Neural cell (in vitro differentiated cells): ENCODE results near the gene NOTCH4. TPM values are rescaled to one million over a fixed set of nuclear protein-coding genes. Genes with fewer than 3 reads are reported as not detected.

ENCODE experiments used
- H2AFZ ChIP-seq: fragments of 200-600, 300-800 bp; sonication (generic), shearing (Covaris generic); 2 replicates; pipeline ENCODE4 v1.6.0; 2014; ENCODE audit warnings: low read depth, mild to moderate bottlenecking, antibody characterized with exemption, low read length, moderate library complexity
- H3F3A ChIP-seq: fragments of 200-600 bp; shearing (Covaris generic); 2 replicates; pipeline ENCODE4 v1.6.1; 2016; ENCODE audit warnings: mild to moderate bottlenecking, moderate library complexity, mixed read lengths, antibody characterized with exemption, low read length; ENCODE audit not compliant: insufficient read depth, poor library complexity, severe bottlenecking
- H3K27ac ChIP-seq: fragments of 200-600, 300-800 bp; sonication (generic), shearing (Covaris generic); 2 replicates; pipeline ENCODE4 v1.5.1; 2014; ENCODE audit warnings: mild to moderate bottlenecking, low read length, moderate library complexity
- H3K27me3 ChIP-seq: fragments of 300-800, 200-600 bp; sonication (generic), shearing (Covaris generic); 2 replicates; pipeline ENCODE4 v1.6.0; 2014; ENCODE audit warnings: mild to moderate bottlenecking, low read depth, low read length, moderate library complexity; ENCODE audit not compliant: insufficient read depth
- H3K36me3 ChIP-seq: fragments of 300-800, 200-600 bp; sonication (generic), shearing (Covaris generic); 2 replicates; pipeline ENCODE4 v1.5.1; 2014; ENCODE audit warnings: mild to moderate bottlenecking, antibody characterized with exemption, low read length, moderate library complexity; ENCODE audit not compliant: insufficient read depth
- H3K4me2 ChIP-seq: fragments of 300-800, 200-600 bp; sonication (generic), shearing (Covaris generic); 2 replicates; pipeline ENCODE4 v1.6.0; 2014; ENCODE audit warnings: mild to moderate bottlenecking, low read length
- H3K4me3 ChIP-seq: fragments of 300-800, 200-600 bp; sonication (generic), shearing (Covaris generic); 2 replicates; pipeline ENCODE4 v1.5.1; 2014; ENCODE audit warnings: mild to moderate bottlenecking, low read length, moderate library complexity
- H3K79me2 ChIP-seq: fragments of 200-600 bp; shearing (Covaris generic); replicated peaks from 2 replicates; pipeline ENCODE4 v1.6.0; 2014; ENCODE audit warnings: mild to moderate bottlenecking, low read length, moderate library complexity; ENCODE audit not compliant: insufficient read depth
- H3K9ac ChIP-seq: fragments of 300-800, 200-600 bp; sonication (generic), shearing (Covaris generic); 2 replicates; pipeline ENCODE4 v1.6.1; 2016; ENCODE audit warnings: mild to moderate bottlenecking, low read length, mixed read lengths
- H3K9me2 ChIP-seq: fragments of 200-600 bp; shearing (Covaris generic); 2 replicates; pipeline ENCODE4 v1.6.1; 2016; ENCODE audit warnings: mild to moderate bottlenecking, low read length, mixed read lengths; ENCODE audit not compliant: insufficient read depth
- H3K9me3 ChIP-seq: fragments of 200-600, 300-800 bp; sonication (generic), shearing (Covaris generic); 2 replicates; pipeline ENCODE4 v1.6.1; 2016; ENCODE audit warnings: mild to moderate bottlenecking, mixed run types, low read length, moderate library complexity, mixed read lengths
- H4K20me1 ChIP-seq: fragments of 200-600 bp; shearing (Covaris generic); 2 replicates; pipeline ENCODE4 v1.6.1; 2016; ENCODE audit warnings: mild to moderate bottlenecking, mixed run types; ENCODE audit not compliant: insufficient read depth
- EP300 ChIP-seq: fragments of 450-650 bp; conservative IDR thresholded peaks from 2 replicates; pipeline ENCODE4 v1.6.1; 2014; ENCODE audit warnings: antibody characterized with exemption, mild to moderate bottlenecking, moderate library complexity; ENCODE audit not compliant: poor library complexity, severe bottlenecking
- EZH2 ChIP-seq: fragments of 200-600, 300-800 bp; shearing (Covaris generic), sonication (generic); IDR thresholded peaks from 2 replicates; pipeline ENCODE4 v1.6.1; 2014; ENCODE audit warnings: antibody characterized with exemption, low read length, borderline replicate concordance, mild to moderate bottlenecking; ENCODE audit not compliant: insufficient read depth, poor library complexity, severe bottlenecking
- MXI1 ChIP-seq: fragments of 450-650 bp; conservative IDR thresholded peaks from 2 replicates; pipeline ENCODE4 v1.6.1; 2014; ENCODE audit warnings: antibody characterized with exemption, mild to moderate bottlenecking; ENCODE audit not compliant: poor library complexity, severe bottlenecking
- POLR2AphosphoS5 ChIP-seq: IDR thresholded peaks from 2 replicates; pipeline ENCODE4 v1.6.1; 2012
- RAD21 ChIP-seq: fragments of 450-650 bp; conservative IDR thresholded peaks from 2 replicates; pipeline ENCODE4 v1.6.1; 2014; ENCODE audit warnings: antibody characterized with exemption, mild to moderate bottlenecking, moderate library complexity
- SMC3 ChIP-seq: fragments of 450-650 bp; conservative IDR thresholded peaks from 2 replicates; pipeline ENCODE4 v1.6.1; 2014; ENCODE audit warnings: antibody characterized with exemption, mild to moderate bottlenecking, moderate library complexity; ENCODE audit not compliant: poor library complexity
- TAF1 ChIP-seq: IDR thresholded peaks from 2 replicates; pipeline ENCODE4 v1.6.1; 2012; ENCODE audit warnings: low read depth
- polyA plus RNA-seq: library from polyadenylated mRNA; depleted of rRNA; stranded (reverse); fragments of >200 nt; gene quantifications from 2 replicates; pipeline ENCODE4 v1.2.3, GENCODE V29; 2014
- TF ChIP-seq, protein P1 (sequence below): IDR thresholded peaks from 2 replicates; pipeline ENCODE4 v1.6.1; 2012; ENCODE audit warnings: borderline replicate concordance
- TF ChIP-seq, protein P2 (sequence below): fragments of 450-650 bp; IDR thresholded peaks from 2 replicates; pipeline ENCODE4 v1.5.1; 2014; ENCODE audit warnings: antibody characterized with exemption, mild to moderate bottlenecking, moderate library complexity; ENCODE audit not compliant: poor library complexity, severe bottlenecking

NOTCH4 gene
- polyA plus RNA-seq, 1 donor from 2014 or later, result 5.5 TPM

DNA sequence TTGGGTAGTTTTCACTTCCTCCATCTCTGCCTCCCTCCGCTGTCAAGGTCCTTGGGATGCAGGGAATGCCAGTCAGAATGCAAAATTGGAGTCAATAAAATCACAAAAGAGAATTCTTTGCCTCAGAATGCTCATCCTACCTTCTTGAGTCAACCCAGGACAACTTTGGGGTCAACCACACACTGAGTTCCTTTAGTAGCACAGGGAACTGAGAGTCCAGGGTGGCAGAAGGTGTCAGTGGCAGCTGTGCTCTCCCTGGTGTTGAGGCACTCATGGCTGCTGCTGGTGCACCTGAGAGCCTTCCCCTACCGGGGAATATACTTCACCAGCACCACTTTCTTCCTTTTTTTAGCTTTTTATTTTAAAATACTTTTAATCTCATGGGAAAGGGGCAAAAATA is 829 bp upstream of the NOTCH4 start:
- Histone ChIP-seq H3K36me3 (no peaks in the 10 kb centered on the region), H3K9ac (no peak overlapping the region), H3K27me3 (no peaks in the 10 kb centered on the region), H3K9me3 (no peaks in the 10 kb centered on the region), H4K20me1 (no peaks in the 10 kb centered on the region), H3K27ac (no peak overlapping the region), H3K79me2 (no peaks in the 10 kb centered on the region), H3K4me2 (no peak overlapping the region), H2AFZ (no peak overlapping the region), H3K4me3 (no peak overlapping the region), H3F3A (no peaks in the 10 kb centered on the region), H3K9me2 (no peaks in the 10 kb centered on the region)
- TF ChIP-seq RAD21, result no peak
- TF ChIP-seq TAF1, result no peak
- TF ChIP-seq, protein P1, sequence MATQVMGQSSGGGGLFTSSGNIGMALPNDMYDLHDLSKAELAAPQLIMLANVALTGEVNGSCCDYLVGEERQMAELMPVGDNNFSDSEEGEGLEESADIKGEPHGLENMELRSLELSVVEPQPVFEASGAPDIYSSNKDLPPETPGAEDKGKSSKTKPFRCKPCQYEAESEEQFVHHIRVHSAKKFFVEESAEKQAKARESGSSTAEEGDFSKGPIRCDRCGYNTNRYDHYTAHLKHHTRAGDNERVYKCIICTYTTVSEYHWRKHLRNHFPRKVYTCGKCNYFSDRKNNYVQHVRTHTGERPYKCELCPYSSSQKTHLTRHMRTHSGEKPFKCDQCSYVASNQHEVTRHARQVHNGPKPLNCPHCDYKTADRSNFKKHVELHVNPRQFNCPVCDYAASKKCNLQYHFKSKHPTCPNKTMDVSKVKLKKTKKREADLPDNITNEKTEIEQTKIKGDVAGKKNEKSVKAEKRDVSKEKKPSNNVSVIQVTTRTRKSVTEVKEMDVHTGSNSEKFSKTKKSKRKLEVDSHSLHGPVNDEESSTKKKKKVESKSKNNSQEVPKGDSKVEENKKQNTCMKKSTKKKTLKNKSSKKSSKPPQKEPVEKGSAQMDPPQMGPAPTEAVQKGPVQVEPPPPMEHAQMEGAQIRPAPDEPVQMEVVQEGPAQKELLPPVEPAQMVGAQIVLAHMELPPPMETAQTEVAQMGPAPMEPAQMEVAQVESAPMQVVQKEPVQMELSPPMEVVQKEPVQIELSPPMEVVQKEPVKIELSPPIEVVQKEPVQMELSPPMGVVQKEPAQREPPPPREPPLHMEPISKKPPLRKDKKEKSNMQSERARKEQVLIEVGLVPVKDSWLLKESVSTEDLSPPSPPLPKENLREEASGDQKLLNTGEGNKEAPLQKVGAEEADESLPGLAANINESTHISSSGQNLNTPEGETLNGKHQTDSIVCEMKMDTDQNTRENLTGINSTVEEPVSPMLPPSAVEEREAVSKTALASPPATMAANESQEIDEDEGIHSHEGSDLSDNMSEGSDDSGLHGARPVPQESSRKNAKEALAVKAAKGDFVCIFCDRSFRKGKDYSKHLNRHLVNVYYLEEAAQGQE, result no peak
- no peak for TF ChIP-seq POLR2AphosphoS5

DNA sequence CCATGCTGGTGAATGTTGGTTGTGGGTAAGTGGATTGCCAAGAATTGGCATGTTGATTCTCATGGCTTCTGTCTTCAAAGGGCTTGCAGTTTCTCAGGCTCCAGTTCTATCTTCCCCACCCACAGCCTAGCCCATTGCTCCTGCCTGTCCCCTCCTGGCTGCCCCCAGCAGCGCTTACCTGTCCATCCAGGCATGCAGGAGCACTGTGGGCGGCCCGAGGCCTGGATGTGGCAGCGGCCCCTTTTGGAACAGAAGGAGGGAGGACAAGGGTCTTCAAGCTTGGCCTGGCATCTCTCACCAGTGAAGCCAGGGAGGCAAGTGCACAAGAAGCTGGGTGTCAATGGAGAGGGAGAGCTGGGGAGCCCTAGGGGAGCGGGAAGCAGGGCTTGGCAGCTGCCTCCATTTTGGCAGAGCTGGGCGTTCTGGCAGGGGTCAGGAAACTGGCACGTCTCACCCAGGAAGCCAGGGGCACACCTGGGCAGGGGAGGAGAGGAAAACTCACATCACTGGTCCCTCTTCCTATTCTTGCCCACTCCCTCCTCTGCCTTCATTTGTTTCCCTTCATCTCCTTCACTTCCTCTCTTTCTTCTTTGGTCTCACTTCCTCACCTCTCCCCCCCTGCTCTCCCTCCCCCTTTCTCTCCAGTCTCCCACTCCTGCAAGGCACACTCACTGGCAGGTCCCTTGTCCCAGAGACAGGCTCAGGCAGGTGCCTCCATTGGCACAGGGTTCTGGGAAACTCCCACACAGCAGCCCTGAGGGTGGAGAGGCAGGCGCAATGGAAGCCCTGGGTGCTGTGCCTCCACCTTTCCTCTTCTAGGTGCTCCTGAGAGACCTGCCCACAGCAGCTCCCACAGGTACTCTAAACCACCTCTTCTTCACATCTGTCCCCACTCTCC is 1.3 kb downstream of the NOTCH4 start:
- Histone ChIP-seq H3K36me3 (no peaks in the 10 kb centered on the region), H3K79me2 (no peaks in the 10 kb centered on the region), H3K4me2 (no peak overlapping the region), H3K9me2 (no peaks in the 10 kb centered on the region), H2AFZ (no peak overlapping the region), H3K27ac (no peak overlapping the region), H3K9me3 (no peaks in the 10 kb centered on the region), H3K9ac (no peak overlapping the region), H3K27me3 (no peaks in the 10 kb centered on the region), H3K4me3 (no peak overlapping the region), H3F3A (no peaks in the 10 kb centered on the region), H4K20me1 (no peaks in the 10 kb centered on the region)
- TF ChIP-seq TAF1, result no peak
- TF ChIP-seq, protein P2, sequence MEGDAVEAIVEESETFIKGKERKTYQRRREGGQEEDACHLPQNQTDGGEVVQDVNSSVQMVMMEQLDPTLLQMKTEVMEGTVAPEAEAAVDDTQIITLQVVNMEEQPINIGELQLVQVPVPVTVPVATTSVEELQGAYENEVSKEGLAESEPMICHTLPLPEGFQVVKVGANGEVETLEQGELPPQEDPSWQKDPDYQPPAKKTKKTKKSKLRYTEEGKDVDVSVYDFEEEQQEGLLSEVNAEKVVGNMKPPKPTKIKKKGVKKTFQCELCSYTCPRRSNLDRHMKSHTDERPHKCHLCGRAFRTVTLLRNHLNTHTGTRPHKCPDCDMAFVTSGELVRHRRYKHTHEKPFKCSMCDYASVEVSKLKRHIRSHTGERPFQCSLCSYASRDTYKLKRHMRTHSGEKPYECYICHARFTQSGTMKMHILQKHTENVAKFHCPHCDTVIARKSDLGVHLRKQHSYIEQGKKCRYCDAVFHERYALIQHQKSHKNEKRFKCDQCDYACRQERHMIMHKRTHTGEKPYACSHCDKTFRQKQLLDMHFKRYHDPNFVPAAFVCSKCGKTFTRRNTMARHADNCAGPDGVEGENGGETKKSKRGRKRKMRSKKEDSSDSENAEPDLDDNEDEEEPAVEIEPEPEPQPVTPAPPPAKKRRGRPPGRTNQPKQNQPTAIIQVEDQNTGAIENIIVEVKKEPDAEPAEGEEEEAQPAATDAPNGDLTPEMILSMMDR, result no peak
- TF ChIP-seq, protein P1, result no peak
- TF ChIP-seq POLR2AphosphoS5, result no peak
- no peak for TF ChIP-seq SMC3
- no peak for TF ChIP-seq EZH2
- TF ChIP-seq MXI1, result no peak
- TF ChIP-seq RAD21, result no peak
- TF ChIP-seq EP300, result no peak
